MCF 10A (cell line): Measurements from ENCODE around the gene LRCOL1. TPM values are rescaled to one million over a fixed set of nuclear protein-coding genes. Genes with fewer than 3 reads are reported as not detected.

Source experiments
- BruUV-seq: library from RNA; stranded (reverse); fragments of 400-500 nt; replicated peaks from 2 replicates; lab custom pipeline; 2021; lab: Mats Ljungman, UMichigan
- CTCF ChIA-PET: fragments of 300-600 bp; sonication (Branson Sonifier 250); formaldehyde crosslinking; extraction: SDS; loops from one replicate; lab custom pipeline; 2021; ENCODE audit warnings: antibody characterized with exemption, inconsistent platforms; lab: Yijun Ruan, JAX
- POLR2A ChIA-PET: fragments of 300-600, 350-650 bp; sonication (Branson Sonifier 250); formaldehyde crosslinking; extraction: SDS; loops from one replicate; lab custom pipeline; 2020; ENCODE audit warnings: antibody characterized with exemption, inconsistent platforms; lab: Yijun Ruan, JAX
- DNase-seq: peaks from one replicate; pipeline ENCODE4 v3.0.0-alpha.2; 2018; ENCODE audit not compliant: unreplicated experiment
- H3K27ac Mint-ChIP-seq: one replicate; pipeline ENCODE4 v1.8.0; 2022; ENCODE audit warnings: mild to moderate bottlenecking, low read depth, mixed read lengths; ENCODE audit not compliant: unreplicated experiment
- H3K27me3 Mint-ChIP-seq: one replicate; pipeline ENCODE4 v1.8.0; 2022; ENCODE audit warnings: mixed read lengths; ENCODE audit not compliant: insufficient read depth, unreplicated experiment
- H3K36me3 Mint-ChIP-seq: one replicate; pipeline ENCODE4 v1.8.0; 2022; ENCODE audit warnings: mild to moderate bottlenecking, moderate library complexity, mixed read lengths; ENCODE audit not compliant: insufficient read depth, unreplicated experiment
- H3K4me1 Mint-ChIP-seq: one replicate; pipeline ENCODE4 v1.8.0; 2022; ENCODE audit warnings: mixed read lengths; ENCODE audit not compliant: insufficient read depth, unreplicated experiment
- H3K4me3 Mint-ChIP-seq: one replicate; pipeline ENCODE4 v1.8.0; 2022; ENCODE audit warnings: mild to moderate bottlenecking, moderate library complexity, mixed read lengths; ENCODE audit not compliant: unreplicated experiment
- H3K9me3 Mint-ChIP-seq: one replicate; pipeline ENCODE4 v1.8.0; 2022; ENCODE audit warnings: mixed read lengths; ENCODE audit not compliant: unreplicated experiment
- CTCF ChIP-seq: fragments of 200-600 bp; IDR thresholded peaks from one replicate; pipeline ENCODE4 v1.8.0; 2022; ENCODE audit warnings: antibody characterized with exemption, mild to moderate bottlenecking; ENCODE audit not compliant: unreplicated experiment
- intact Hi-C: fragments of 100-400 bp; cut with micrococcal nuclease; formaldehyde crosslinking; loops from 2 replicates; pipeline ENCODE4 v1.14.1; 2022
- total RNA-seq: library from RNA; stranded (reverse); gene quantifications from 2 replicates; pipeline ENCODE4 v1.2.3, GENCODE V29; 2022

The LRCOL1 gene
- total RNA-seq, 1 experiment from 2014 or later, result not detected

GRCh38 chr12:132632521-132633228 lies 22.3 kb upstream of the LRCOL1 start:
- DNase-seq, result no peak
- peaks cover 49% of the 10 kb centered on the region for H3K36me3 Mint-ChIP-seq
- H3K4me3 Mint-ChIP-seq, result no peak overlapping the region
- no peak overlapping the region for H3K27ac Mint-ChIP-seq
- H3K27me3 Mint-ChIP-seq, result no peaks in the 10 kb centered on the region
- TF ChIP-seq CTCF, result no peak
- ChIA-PET POLR2A (interaction anchor here (1.1 kb wide), 1 partner anchor 11 kb away, joined by 4 read pairs; no protein-coding TSS in a partner anchor), CTCF (interaction anchor here (0.5 to 0.7 kb wide), 4 partner anchors 12 to 479 kb away, joined by 3 to 4 read pairs (median 3); no protein-coding TSS in a partner anchor)
- no peaks in the 10 kb centered on the region for H3K4me1 Mint-ChIP-seq
- H3K9me3 Mint-ChIP-seq, result no peaks in the 10 kb centered on the region
- no TSS peak for BruUV-seq
- intact Hi-C loops, result no loop called here

GRCh38 chr12:132631666-132632065 lies 21.3 kb upstream of the LRCOL1 start:
- no peak for TF ChIP-seq CTCF
- peaks cover 49% of the 10 kb centered on the region for H3K36me3 Mint-ChIP-seq
- ChIA-PET CTCF (no interaction called here), POLR2A (interaction anchor here (1.1 kb wide), 1 partner anchor 10 kb away, joined by 4 read pairs; no protein-coding TSS in a partner anchor)
- no peaks in the 10 kb centered on the region for H3K9me3 Mint-ChIP-seq
- H3K27ac Mint-ChIP-seq, result no peak overlapping the region
- no peaks in the 10 kb centered on the region for H3K4me1 Mint-ChIP-seq
- no peak for DNase-seq
- BruUV-seq, result no TSS peak
- H3K27me3 Mint-ChIP-seq, result no peaks in the 10 kb centered on the region
- intact Hi-C loops, result no loop called here
- H3K4me3 Mint-ChIP-seq, result no peak overlapping the region

- Mint-ChIP-seq H3K9me3 (no peaks in the 10 kb centered on the region), H3K27ac (no peak overlapping the region), H3K27me3 (no peaks in the 10 kb centered on the region), H3K4me1 (no peaks in the 10 kb centered on the region), H3K36me3 (peaks cover 42% of the 10 kb centered on the region), H3K4me3 (no peak overlapping the region)
- intact Hi-C loops, result no loop called here
- TF ChIP-seq CTCF, result no peak
- no TSS peak for BruUV-seq
- no peak for DNase-seq
- ChIA-PET POLR2A (no interaction called here), CTCF (interaction anchor here (1.0 kb wide), 1 partner anchor 8 kb away, joined by 7 read pairs; no protein-coding TSS in a partner anchor)
Observed at GRCh38 chr12:132630672-132631071, 20.3 kb upstream of the LRCOL1 start.

GRCh38 chr12:132629330-132629729 lies 18.9 kb upstream of the LRCOL1 start:
- Mint-ChIP-seq H3K27me3 (no peaks in the 10 kb centered on the region), H3K4me1 (no peaks in the 10 kb centered on the region), H3K27ac (no peak overlapping the region), H3K9me3 (no peaks in the 10 kb centered on the region), H3K4me3 (no peak overlapping the region), H3K36me3 (peaks cover 38% of the 10 kb centered on the region)
- no TSS peak for BruUV-seq
- intact Hi-C loops, result no loop called here
- no peak for TF ChIP-seq CTCF
- ChIA-PET CTCF (interaction anchor here (1.0 to 2.2 kb wide), 2 partner anchors 9 to 15 kb away, joined by 3 to 6 read pairs; no protein-coding TSS in a partner anchor), POLR2A (no interaction called here)
- no peak for DNase-seq
